ENCODE results near the gene GALNT17.

GRCh38 chr7:71343892-71344291 is 211.9 kb downstream of the GALNT17 start:
- TF ChIP-seq, protein P1, sequence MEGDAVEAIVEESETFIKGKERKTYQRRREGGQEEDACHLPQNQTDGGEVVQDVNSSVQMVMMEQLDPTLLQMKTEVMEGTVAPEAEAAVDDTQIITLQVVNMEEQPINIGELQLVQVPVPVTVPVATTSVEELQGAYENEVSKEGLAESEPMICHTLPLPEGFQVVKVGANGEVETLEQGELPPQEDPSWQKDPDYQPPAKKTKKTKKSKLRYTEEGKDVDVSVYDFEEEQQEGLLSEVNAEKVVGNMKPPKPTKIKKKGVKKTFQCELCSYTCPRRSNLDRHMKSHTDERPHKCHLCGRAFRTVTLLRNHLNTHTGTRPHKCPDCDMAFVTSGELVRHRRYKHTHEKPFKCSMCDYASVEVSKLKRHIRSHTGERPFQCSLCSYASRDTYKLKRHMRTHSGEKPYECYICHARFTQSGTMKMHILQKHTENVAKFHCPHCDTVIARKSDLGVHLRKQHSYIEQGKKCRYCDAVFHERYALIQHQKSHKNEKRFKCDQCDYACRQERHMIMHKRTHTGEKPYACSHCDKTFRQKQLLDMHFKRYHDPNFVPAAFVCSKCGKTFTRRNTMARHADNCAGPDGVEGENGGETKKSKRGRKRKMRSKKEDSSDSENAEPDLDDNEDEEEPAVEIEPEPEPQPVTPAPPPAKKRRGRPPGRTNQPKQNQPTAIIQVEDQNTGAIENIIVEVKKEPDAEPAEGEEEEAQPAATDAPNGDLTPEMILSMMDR (IDR thresholded peaks at IDR 0.05), result no peak
- TF ChIP-seq REST (IDR thresholded peaks at IDR 0.05; ENCODE audit: insufficient read depth in 1 of 2, low read depth in 2 of 2, low read length in 1 of 2) (no peak), SIN3A (IDR thresholded peaks at IDR 0.05; ENCODE audit: borderline replicate concordance, insufficient read depth, low read depth, low read length) (no peak), POLR2AphosphoS5 (IDR thresholded peaks at IDR 0.05; ENCODE audit: low read depth, low read length) (no peak), TCF7L2 (IDR thresholded peaks at IDR 0.05; ENCODE audit: low read depth, low read length) (no peak)
